GM12878 (cell line): ENCODE results near the gene RTF1. TPM values are rescaled to one million over a fixed set of nuclear protein-coding genes. Genes with fewer than 3 reads are reported as not detected.
A peak's percentile ranks its signal among the peaks of the same experiment; 100 is the strongest.

Source experiments
- ATAC-seq: fragments of 200-7000 bp; cut with Tn5 transposase; 3 replicates; pipeline ENCODE4 v1.9.1; 2020; ENCODE audit warnings: mild to moderate bottlenecking, moderate library complexity
- BruUV-seq: library from RNA; stranded (reverse); fragments of 400-500 nt; replicated peaks from 2 replicates; lab custom pipeline; 2021; lab: Mats Ljungman, UMichigan
- CTCF ChIA-PET: fragments of 300-600 bp; sonication (Branson Sonifier 250); formaldehyde crosslinking; extraction: SDS; loops from one replicate; lab custom pipeline; 2021; ENCODE audit warnings: inconsistent platforms; lab: Yijun Ruan, JAX
- POLR2A ChIA-PET: fragments of 350-600 bp; formaldehyde crosslinking; extraction: SDS; loops from one replicate; lab custom pipeline; 2021; ENCODE audit warnings: inconsistent platforms; lab: Charles Lee
- RAD21 ChIA-PET: fragments of 300-600 bp; sonication (Branson Sonifier 250); formaldehyde crosslinking; loops from one replicate; lab custom pipeline; 2023; ENCODE audit warnings: antibody characterized with exemption; ENCODE audit not compliant: unreplicated experiment; lab: Charles Lee
- SMC1A ChIA-PET: fragments of 300-600 bp; sonication (Branson Sonifier 250); formaldehyde crosslinking; loops from one replicate; lab custom pipeline; 2023; ENCODE audit not compliant: unreplicated experiment, uncharacterized antibody; lab: Charles Lee
- DNase-seq: peaks from one replicate; pipeline ENCODE4 v3.0.0-alpha.2; 2011; ENCODE audit warnings: low read depth, low spot score
- FAIRE-seq: peaks from 3 replicates; lab custom pipeline; 2011; peaks lifted over from hg19 to GRCh38; lab: Jason Lieb, UNC
- H2AFZ ChIP-seq: 2 replicates; pipeline ENCODE4 v1.6.0; 2011; ENCODE audit warnings: low read depth, low read length, control low read depth; ENCODE audit not compliant: control insufficient read depth
- H3K27ac ChIP-seq: 2 replicates; pipeline ENCODE4 v1.5.1; 2011; ENCODE audit warnings: control low read depth; ENCODE audit not compliant: control insufficient read depth, insufficient read depth
- H3K27me3 ChIP-seq, 2 experiments: replicated peaks in 1 of 2; 2 replicates each; pipeline versions ENCODE4 v1.6.0 to v1.6.1; 2011; ENCODE audit warnings: low read length in 1 of 2; ENCODE audit not compliant: control insufficient read depth in 2 of 2, insufficient read depth in 2 of 2
- H3K36me3 ChIP-seq, 2 experiments: 2 replicates each; pipeline ENCODE4 v1.5.1; 2011; ENCODE audit warnings: low read length in 1 of 2; ENCODE audit not compliant: control insufficient read depth in 2 of 2, insufficient read depth in 2 of 2
- H3K4me1 ChIP-seq: 2 replicates; pipeline ENCODE4 v1.6.1; 2011; ENCODE audit warnings: mild to moderate bottlenecking, low read length, moderate library complexity, mixed read lengths; ENCODE audit not compliant: control insufficient read depth, insufficient read depth
- H3K4me2 ChIP-seq: 2 replicates; pipeline ENCODE4 v1.6.0; 2011; ENCODE audit warnings: control low read depth; ENCODE audit not compliant: control insufficient read depth, insufficient read depth
- H3K4me3 ChIP-seq: fragments of 200-600 bp; sonication (generic); 2 replicates; pipeline ENCODE4 v1.5.1; 2016
- H3K79me2 ChIP-seq: 2 replicates; pipeline ENCODE4 v1.6.0; 2011; ENCODE audit warnings: low read length; ENCODE audit not compliant: control insufficient read depth, insufficient read depth
- H3K9ac ChIP-seq: 2 replicates; pipeline ENCODE4 v1.8.0; 2011; ENCODE audit warnings: low read length, control low read depth, mixed read lengths; ENCODE audit not compliant: control insufficient read depth, insufficient read depth
- H3K9me3 ChIP-seq: replicated peaks from 3 replicates; pipeline ENCODE4 v1.5.1; 2011; ENCODE audit warnings: mild to moderate bottlenecking, low read length; ENCODE audit not compliant: control insufficient read depth, insufficient read depth
- H4K20me1 ChIP-seq: 2 replicates; pipeline ENCODE4 v1.6.0; 2011; ENCODE audit not compliant: control insufficient read depth, insufficient read depth
- CHD1 ChIP-seq: IDR thresholded peaks from 2 replicates; pipeline ENCODE4 v1.6.1; 2012; ENCODE audit warnings: low read depth, low read length, improper control_type of control experiment
- CTCF ChIP-seq, 3 experiments: IDR thresholded peaks in 2 of 3; conservative IDR thresholded peaks in 1 of 3; 2 replicates each; pipeline ENCODE4 v1.5.1; 2011; ENCODE audit warnings: low read depth in 3 of 3, low read length in 3 of 3, mild to moderate bottlenecking in 3 of 3, control low read depth in 2 of 3, moderate library complexity in 2 of 3, inconsistent platforms in 1 of 3, mixed read lengths in 1 of 3; ENCODE audit not compliant: control insufficient read depth in 2 of 3, insufficient read depth in 1 of 3; ENCODE audit errors: extremely low read depth in 1 of 3
- MXI1 ChIP-seq: fragments of 150-350 bp; IDR thresholded peaks from 2 replicates; pipeline ENCODE4 v1.6.1; 2011; ENCODE audit warnings: low read depth, mild to moderate bottlenecking, inconsistent platforms, low read length, improper control_type of control experiment
- NR2F1 ChIP-seq: fragments of 450-650 bp; conservative IDR thresholded peaks from 2 replicates; pipeline ENCODE4 v1.6.1; 2017; ENCODE audit warnings: mild to moderate bottlenecking
- RAD21 ChIP-seq: IDR thresholded peaks from 2 replicates; pipeline ENCODE4 v1.6.1; 2011; ENCODE audit warnings: mild to moderate bottlenecking, low read depth, low read length, moderate library complexity; ENCODE audit not compliant: insufficient read depth
- ZNF207 ChIP-seq: fragments of 450-650 bp; IDR thresholded peaks from 2 replicates; pipeline ENCODE4 v1.6.1; 2014; ENCODE audit warnings: antibody characterized with exemption, mild to moderate bottlenecking, borderline replicate concordance
- ZNF687 ChIP-seq: fragments of 450-650 bp; IDR thresholded peaks from 2 replicates; pipeline ENCODE4 v1.6.1; 2017; ENCODE audit warnings: mild to moderate bottlenecking, moderate library complexity
- WGBS: methylation state at CpG from one replicate; pipeline ENCODE4 v1.1.6; 2016; ENCODE audit warnings: low lambda C conversion rate; ENCODE audit not compliant: insufficient replicate concordance, insufficient coverage; ENCODE audit errors: missing lambda C conversion rate; 5-methylcytosine and 5-hydroxymethylcytosine counted together
- in situ Hi-C: fragments of 300-500 bp; cut with MboI; formaldehyde crosslinking; loops from 9 replicates; pipeline ENCODE4 v1.14.3; 2018; ENCODE audit warnings: mixed read lengths
- intact Hi-C: fragments of 100-400 bp; cut with micrococcal nuclease; formaldehyde crosslinking; loops from one replicate; pipeline ENCODE4 v1.14.2; 2022; ENCODE audit not compliant: unreplicated experiment
- polyA plus RNA-seq, 11 experiments: library from polyadenylated mRNA; depleted of rRNA in 4 of 11; unstranded in 6 of 11; stranded (reverse) in 5 of 11; fragments of >200 nt; fragmentation: Nextera tagmentation in 4 of 11; fragmentation: Illumina TruSeq in 1 of 11; extraction: Ambion mirVana in 4 of 11; extraction: Trizol in 1 of 11; gene quantifications; 1 replicate in 1 of 11; 2 replicates in 10 of 11; pipeline versions ENCODE4 v1.2.1 to v1.2.3, GENCODE V29; 2011 to 2016; ENCODE audit warnings: inconsistent platforms in 2 of 11, missing spikeins in 2 of 11, low read depth in 1 of 11
- total RNA-seq, 4 experiments: library from RNA; depleted of rRNA in 3 of 4; stranded (reverse); fragments of >200 nt in 3 of 4; fragmentation: Illumina TruSeq in 1 of 4; extraction: Trizol in 1 of 4; gene quantifications; 2 replicates each; pipeline versions ENCODE4 v1.2.1 to v1.2.3, GENCODE V29; 2013 to 2021

Gene RTF1
- total and polyA plus RNA-seq, 10 of the 15 experiments (the other 5 are each of a cell fraction or from before 2014, with no cell fraction given) = 7.2 to 67.9 (median 32.3) TPM

- TF ChIP-seq ZNF687 (no peak), NR2F1 (no peak)
- TF ChIP-seq, all 136 proteins: peak for 0
Measured at GRCh38 chr15:41505776-41506175, 88.9 kb downstream of the RTF1 start (continued).

GRCh38 chr15:41506796-41507341, 90.0 kb downstream of the RTF1 start:
- H3K9me3 ChIP-seq = no peaks in the 10 kb centered on the region
- DNase-seq = no peak
- BruUV-seq = no TSS peak
- no peak overlapping the region for H3K4me2 ChIP-seq
- no peak overlapping the region for H3K4me3 ChIP-seq
- peak; percentile 30; the same call in 2 of the 3 replicates for ATAC-seq
- no peak overlapping the region for H3K27ac ChIP-seq
- H3K79me2 ChIP-seq = no peaks in the 10 kb centered on the region
- RAD21 ChIA-PET = interaction anchor here (1.4 to 1.6 kb wide), 2 partner anchors 41 kb away, joined by 4 to 10 read pairs; no protein-coding TSS in a partner anchor
- FAIRE-seq = no peak
- peaks cover 8% of the 10 kb centered on the region for H3K4me1 ChIP-seq
- POLR2A ChIA-PET = interaction anchor here (0.6 kb wide), 1 partner anchor 77 kb away, joined by 6 read pairs; no protein-coding TSS in a partner anchor
- in situ Hi-C loops = no loop called here
- no peak overlapping the region for H3K9ac ChIP-seq
- TF ChIP-seq CTCF (IDR thresholded peaks at IDR 0.05 in 2 of 3, conservative IDR thresholded peaks at IDR 0.05 in 1 of 3; ENCODE audit: control insufficient read depth in 2 of 3, extremely low read depth in 1 of 3, insufficient read depth in 1 of 3, low read depth in 3 of 3, low read length in 3 of 3) (peak in 2 of 3 experiments; percentile 15 to 29; a peak in 2 of 6 replicates), CHD1 (no peak), MXI1 (no peak), ZNF207 (no peak), RAD21 (0 out of 2 replicates have a peak, but pooled peaks have one; percentile 9)
- intact Hi-C loops = no loop called here
- no peaks in the 10 kb centered on the region for H3K36me3 ChIP-seq
- H2AFZ ChIP-seq = no peak overlapping the region
- CTCF ChIA-PET = interaction anchor here (0.6 to 2.9 kb wide), 3 partner anchors 23 to 41 kb away, joined by 3 to 29 read pairs (median 4); no protein-coding TSS in a partner anchor
- SMC1A ChIA-PET = interaction anchor here (1.2 to 1.7 kb wide), 3 partner anchors 25 to 41 kb away, joined by 3 to 5 read pairs (median 4); no protein-coding TSS in a partner anchor
- H4K20me1 ChIP-seq = no peaks in the 10 kb centered on the region
- peaks cover 11 to 14% of the 10 kb centered on the region in 2 experiments for H3K27me3 ChIP-seq
- WGBS = 41% methylated on average over 10 of the region's 10 CpGs
